ENCODE results near the gene SIL1.

The SIL1 gene

GRCh38 chr5:138974227-138975063 lies 223.7 kb downstream of the SIL1 start:
- no peak for TF ChIP-seq CTCF (conservative IDR thresholded peaks at IDR 0.05; ENCODE audit: low read depth, low read length)
- peak; percentile 49 for DNase-seq (ENCODE audit: low read depth)
- H3K4me3 ChIP-seq (ENCODE audit: low read depth, low read length) = no peak overlapping the region

- no peak for TF ChIP-seq CTCF (conservative IDR thresholded peaks at IDR 0.05; ENCODE audit: low read depth, low read length)
- no peak overlapping the region for H3K4me3 ChIP-seq (ENCODE audit: low read depth, low read length)
- DNase-seq (ENCODE audit: low read depth) = no peak
These were observed 225.3 kb downstream of the SIL1 start for GRCh38 chr5:138972836-138973235.

- H3K4me3 ChIP-seq (ENCODE audit: low read depth, low read length) = no peak overlapping the region
- TF ChIP-seq CTCF (conservative IDR thresholded peaks at IDR 0.05; ENCODE audit: low read depth, low read length) = no peak
- DNase-seq (ENCODE audit: low read depth) = no peak
These were observed 225.9 kb downstream of the SIL1 start for GRCh38 chr5:138972230-138972629.

- no peak for TF ChIP-seq CTCF (conservative IDR thresholded peaks at IDR 0.05; ENCODE audit: low read depth, low read length)
- no peak overlapping the region for H3K4me3 ChIP-seq (ENCODE audit: low read depth, low read length)
- DNase-seq (ENCODE audit: low read depth) = no peak
These were observed 228.7 kb downstream of the SIL1 start for GRCh38 chr5:138969323-138970002.

GRCh38 chr5:138968601-138969000 lies 229.6 kb downstream of the SIL1 start:
- DNase-seq (ENCODE audit: low read depth) = no peak
- no peak overlapping the region for H3K4me3 ChIP-seq (ENCODE audit: low read depth, low read length)
- TF ChIP-seq CTCF (conservative IDR thresholded peaks at IDR 0.05; ENCODE audit: low read depth, low read length) = no peak

- no peak for DNase-seq (ENCODE audit: low read depth)
- H3K4me3 ChIP-seq (ENCODE audit: low read depth, low read length) = no peak overlapping the region
- no peak for TF ChIP-seq CTCF (conservative IDR thresholded peaks at IDR 0.05; ENCODE audit: low read depth, low read length)
These were observed 230.2 kb downstream of the SIL1 start for GRCh38 chr5:138967791-138968448.

Measured in choroid plexus epithelial cell (primary cell).